Endothelial cell of umbilical vein (primary cell): Measurements from ENCODE around the gene KRT86. TPM values are rescaled to one million over a fixed set of nuclear protein-coding genes. Genes with fewer than 3 reads are reported as not detected.

ENCODE experiments used
- BruUV-seq: library from RNA; stranded (reverse); fragments of 400-500 nt; replicated peaks from 2 replicates; lab custom pipeline; 2021; lab: Mats Ljungman, UMichigan
- CTCF ChIA-PET: fragments of 300-600, 350-600 bp; sonication (Branson Sonifier 250); formaldehyde crosslinking; loops from one replicate; lab custom pipeline; 2021; ENCODE audit warnings: antibody characterized with exemption, inconsistent platforms; lab: Charles Lee
- POLR2A ChIA-PET: fragments of 300-600, 350-600 bp; sonication (Branson Sonifier 250); formaldehyde crosslinking; loops from one replicate; lab custom pipeline; 2021; ENCODE audit warnings: antibody characterized with exemption, inconsistent platforms; lab: Charles Lee
- DNase-seq: peaks from one replicate; pipeline ENCODE4 v3.0.0-alpha.2; 2011; ENCODE audit warnings: low read depth, low spot score
- FAIRE-seq: peaks from 2 replicates; lab custom pipeline; 2011; peaks lifted over from hg19 to GRCh38; lab: Jason Lieb, UNC
- H2AFZ ChIP-seq: 2 replicates; pipeline ENCODE4 v1.6.0; 2012; ENCODE audit warnings: low read depth, low read length, control low read depth, inconsistent platforms
- H3K27ac ChIP-seq: 2 replicates; pipeline ENCODE4 v1.5.1; 2011; ENCODE audit warnings: low read depth, mild to moderate bottlenecking, control low read depth, low read length, moderate library complexity; ENCODE audit not compliant: insufficient read depth
- H3K27me3 ChIP-seq, 2 experiments: 2 replicates each; pipeline versions ENCODE4 v1.6.0 to v1.6.1; 2011; ENCODE audit warnings: low read length in 2 of 2, mixed read lengths in 1 of 2; ENCODE audit not compliant: control insufficient read depth in 2 of 2, insufficient read depth in 2 of 2
- H3K36me3 ChIP-seq, 2 experiments: 2 replicates in 1 of 2; 3 replicates in 1 of 2; pipeline ENCODE4 v1.5.1; 2011; ENCODE audit warnings: low read length in 2 of 2, mild to moderate bottlenecking in 1 of 2, moderate library complexity in 1 of 2; ENCODE audit not compliant: control insufficient read depth in 2 of 2, insufficient read depth in 2 of 2; ENCODE audit errors: extremely low read depth in 1 of 2
- H3K4me1 ChIP-seq: 3 replicates; pipeline ENCODE4 v1.5.1; 2011; ENCODE audit warnings: mild to moderate bottlenecking, low read length; ENCODE audit not compliant: control insufficient read depth, insufficient read depth; ENCODE audit errors: extremely low read depth
- H3K4me2 ChIP-seq: 2 replicates; pipeline ENCODE4 v1.6.1; 2011; ENCODE audit warnings: low read length, control low read depth, mixed read lengths; ENCODE audit not compliant: insufficient read depth
- H3K4me3 ChIP-seq, 3 experiments: fragments of 200-600 bp in 1 of 3; sonication (generic), shearing (Covaris generic) in 1 of 3; replicated peaks in 1 of 3; 2 replicates each; pipeline ENCODE4 v1.5.1; 2011 to 2016; ENCODE audit warnings: control low read depth in 3 of 3, low read length in 3 of 3, mild to moderate bottlenecking in 2 of 3, inconsistent platforms in 1 of 3, low read depth in 1 of 3, moderate library complexity in 1 of 3; ENCODE audit not compliant: insufficient read depth in 1 of 3
- H3K79me2 ChIP-seq: 2 replicates; pipeline ENCODE4 v1.6.0; 2012; ENCODE audit warnings: low read length, inconsistent platforms; ENCODE audit not compliant: control insufficient read depth, insufficient read depth
- H3K9ac ChIP-seq: replicated peaks from 2 replicates; pipeline ENCODE3; 2011; ENCODE audit warnings: low read length, control low read depth; ENCODE audit not compliant: insufficient read depth; ENCODE audit errors: extremely low read depth
- H3K9me1 ChIP-seq: replicated peaks from 3 replicates; pipeline ENCODE4 v1.6.0; 2011; ENCODE audit warnings: mild to moderate bottlenecking, low read length; ENCODE audit not compliant: control insufficient read depth, insufficient read depth; ENCODE audit errors: extremely low read depth
- H3K9me3 ChIP-seq: replicated peaks from 2 replicates; pipeline ENCODE4 v1.5.1; 2012; ENCODE audit warnings: low read length, inconsistent platforms; ENCODE audit not compliant: control insufficient read depth, insufficient read depth
- H4K20me1 ChIP-seq: replicated peaks from 2 replicates; pipeline ENCODE3; 2011; ENCODE audit warnings: mild to moderate bottlenecking, low read length; ENCODE audit not compliant: control insufficient read depth, insufficient read depth; ENCODE audit errors: extremely low read depth
- EZH2 ChIP-seq: IDR thresholded peaks from 2 replicates; pipeline ENCODE4 v1.6.1; 2012; ENCODE audit warnings: borderline replicate concordance, low read depth, mild to moderate bottlenecking, moderate library complexity, low read length, inconsistent platforms; ENCODE audit not compliant: severe bottlenecking
- FOS ChIP-seq: IDR thresholded peaks from 2 replicates; pipeline ENCODE4 v1.6.1; 2011; ENCODE audit warnings: mild to moderate bottlenecking, low read length, moderate library complexity, borderline replicate concordance; ENCODE audit not compliant: insufficient read depth
- GATA2 ChIP-seq: IDR thresholded peaks from 2 replicates; pipeline ENCODE4 v1.7.0; 2011; ENCODE audit warnings: low read depth, mild to moderate bottlenecking, moderate library complexity, mixed read lengths, low read length; ENCODE audit not compliant: insufficient read length, insufficient read depth
- JUN ChIP-seq: IDR thresholded peaks from 2 replicates; pipeline ENCODE4 v1.6.1; 2011; ENCODE audit warnings: borderline replicate concordance, low read depth; ENCODE audit not compliant: insufficient read length, insufficient read depth
- MYC ChIP-seq: IDR thresholded peaks from one replicate; pipeline ENCODE4 v1.6.1; 2011; ENCODE audit warnings: mild to moderate bottlenecking, low read depth, low read length
- POLR2AphosphoS5 ChIP-seq: IDR thresholded peaks from 2 replicates; pipeline ENCODE4 v1.6.1; 2012; ENCODE audit warnings: low read depth, mild to moderate bottlenecking, control low read depth, low read length, moderate library complexity; ENCODE audit not compliant: insufficient read depth
- dilution Hi-C: fragments of 300-500 bp; cut with MboI; formaldehyde crosslinking; loops from one replicate; pipeline ENCODE4 v1.15.0; 2019; ENCODE audit warnings: low sequenced_read_pairs; ENCODE audit not compliant: extremely low pct_ligation_motif_present
- intact Hi-C: fragments of 100-400 bp; cut with micrococcal nuclease; formaldehyde crosslinking; loops from one replicate; pipeline ENCODE4 v1.10.0; 2022
- polyA plus RNA-seq, 4 experiments: library from polyadenylated mRNA; depleted of rRNA in 3 of 4; stranded (reverse) in 3 of 4; unstranded in 1 of 4; fragments of >200 nt; gene quantifications; 2 replicates each; pipeline versions ENCODE4 v1.2.1 to v1.2.3, GENCODE V29; 2011 to 2012; ENCODE audit warnings: missing spikeins in 1 of 4
- total RNA-seq: library from RNA; stranded (reverse); gene quantifications from 2 replicates; pipeline ENCODE4 v1.2.3, GENCODE V29; 2021
- TF ChIP-seq, protein P1 (sequence below), 2 donors: IDR thresholded peaks; 1 replicate in 1 of 2; 2 replicates in 1 of 2; pipeline ENCODE4 v1.5.1; 2011; ENCODE audit warnings: low read length in 2 of 2, mild to moderate bottlenecking in 2 of 2, moderate library complexity in 2 of 2, control low read depth in 1 of 2, inconsistent platforms in 1 of 2, low read depth in 1 of 2; ENCODE audit not compliant: insufficient read depth in 1 of 2; ENCODE audit errors: extremely low read depth in 1 of 2
- TF ChIP-seq, protein P2 (sequence below): IDR thresholded peaks from 2 replicates; pipeline ENCODE4 v1.6.1; 2011; ENCODE audit not compliant: insufficient read depth, insufficient read length

Gene KRT86
- total and polyA plus RNA-seq, 2 donors (not counting 3 experiments of a cell fraction or from before 2014, with no cell fraction given): not detected

DNA sequence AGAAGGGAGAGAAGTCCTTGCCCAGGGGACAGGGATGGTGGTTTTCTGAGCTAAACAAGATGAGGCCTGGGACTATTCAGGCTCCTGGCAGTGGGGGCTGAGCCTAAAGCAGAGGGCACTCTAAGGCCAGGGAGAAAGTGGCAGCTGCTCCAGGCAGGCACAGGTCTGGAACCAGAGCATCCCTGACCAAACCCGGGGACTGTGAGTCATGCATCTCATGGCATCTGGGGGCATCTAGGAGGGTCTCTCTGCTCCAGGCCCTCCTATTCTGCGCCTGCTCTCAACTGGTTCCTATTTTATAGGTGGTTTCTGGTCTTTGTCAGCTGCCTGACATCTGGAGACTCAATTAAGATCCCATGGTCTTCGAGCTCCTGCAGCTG lies 29.8 kb upstream of the KRT86 start:
- Histone ChIP-seq H3K4me2 (no peak overlapping the region), H3K9me3 (no peaks in the 10 kb centered on the region), H4K20me1 (no peaks in the 10 kb centered on the region), H3K4me1 (peaks cover 23% of the 10 kb centered on the region), H3K36me3 (peaks cover 0 to 5% of the 10 kb centered on the region in 2 experiments), H3K9me1 (no peaks in the 10 kb centered on the region), H3K4me3 (no peak overlapping the region), H3K27me3 (no peaks in the 10 kb centered on the region), H3K79me2 (no peaks in the 10 kb centered on the region), H2AFZ (peak overlapping the region; percentile 60), H3K27ac (peak overlapping the region; percentile 61), H3K9ac (no peak overlapping the region)
- no TSS peak for BruUV-seq
- dilution Hi-C loops: no loop called here
- intact Hi-C loops: loop anchor here (1.0 kb wide), 2 partner anchors 13 to 29 kb away; no protein-coding TSS in a partner anchor
- POLR2A ChIA-PET: no interaction called here
- FAIRE-seq: no peak
- no peak for TF ChIP-seq POLR2AphosphoS5
- no peak for TF ChIP-seq JUN
- TF ChIP-seq, protein P1, sequence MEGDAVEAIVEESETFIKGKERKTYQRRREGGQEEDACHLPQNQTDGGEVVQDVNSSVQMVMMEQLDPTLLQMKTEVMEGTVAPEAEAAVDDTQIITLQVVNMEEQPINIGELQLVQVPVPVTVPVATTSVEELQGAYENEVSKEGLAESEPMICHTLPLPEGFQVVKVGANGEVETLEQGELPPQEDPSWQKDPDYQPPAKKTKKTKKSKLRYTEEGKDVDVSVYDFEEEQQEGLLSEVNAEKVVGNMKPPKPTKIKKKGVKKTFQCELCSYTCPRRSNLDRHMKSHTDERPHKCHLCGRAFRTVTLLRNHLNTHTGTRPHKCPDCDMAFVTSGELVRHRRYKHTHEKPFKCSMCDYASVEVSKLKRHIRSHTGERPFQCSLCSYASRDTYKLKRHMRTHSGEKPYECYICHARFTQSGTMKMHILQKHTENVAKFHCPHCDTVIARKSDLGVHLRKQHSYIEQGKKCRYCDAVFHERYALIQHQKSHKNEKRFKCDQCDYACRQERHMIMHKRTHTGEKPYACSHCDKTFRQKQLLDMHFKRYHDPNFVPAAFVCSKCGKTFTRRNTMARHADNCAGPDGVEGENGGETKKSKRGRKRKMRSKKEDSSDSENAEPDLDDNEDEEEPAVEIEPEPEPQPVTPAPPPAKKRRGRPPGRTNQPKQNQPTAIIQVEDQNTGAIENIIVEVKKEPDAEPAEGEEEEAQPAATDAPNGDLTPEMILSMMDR (IDR thresholded peaks at IDR 0.05; ENCODE audit: extremely low read depth in 1 of 2, insufficient read depth in 1 of 2, low read depth in 1 of 2, low read length in 2 of 2): no peak
- TF ChIP-seq GATA2: no peak
- no peak for TF ChIP-seq EZH2
- TF ChIP-seq, protein P2, sequence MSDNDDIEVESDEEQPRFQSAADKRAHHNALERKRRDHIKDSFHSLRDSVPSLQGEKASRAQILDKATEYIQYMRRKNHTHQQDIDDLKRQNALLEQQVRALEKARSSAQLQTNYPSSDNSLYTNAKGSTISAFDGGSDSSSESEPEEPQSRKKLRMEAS: no peak
- no peak for TF ChIP-seq FOS
- TF ChIP-seq MYC: no peak
- CTCF ChIA-PET: interaction anchor here (1.0 to 2.2 kb wide), 15 partner anchors 9 to 219 kb away, joined by 3 to 10 read pairs (median 4); partner anchors contain the start of gene KRT7
- DNase-seq: no peak
